ENCODE data around the gene RNF32. TPM values are rescaled to one million over a fixed set of nuclear protein-coding genes. Genes with fewer than 3 reads are reported as not detected.
A peak's percentile ranks its signal among the peaks of the same experiment; 100 is the strongest.

Gene RNF32
- total RNA-seq, 4 donors from 2014 or later, result 0.85 TPM; not detected in 3

GRCh38 chr7:156612930-156613329 is 27.6 kb upstream of the RNF32 start:
- DNase-seq (no peak), ATAC-seq (no peak)
- no peaks in the 10 kb centered on the region for H3K4me1 ChIP-seq
- H3K27me3 ChIP-seq, result peaks cover 17 to 35% (median 26%) of the 10 kb centered on the region in 3 donors
- no peak overlapping the region for H3K4me3 ChIP-seq
- TF ChIP-seq CTCF (IDR thresholded peaks at IDR 0.05 in 4 of 5, conservative IDR thresholded peaks at IDR 0.05 in 1 of 5) (no peak), POLR2A (IDR thresholded peaks at IDR 0.05) (no peak)
- in situ Hi-C loops (cut with MboI; ENCODE audit: low sequenced_read_pairs in 4 of 4), result no loop called here
- intact Hi-C loops (cut with DNase I; ENCODE audit: low total_unique reads), result no loop called here
- no peak overlapping the region for H3K27ac ChIP-seq
- H3K9me3 ChIP-seq, result no peaks in the 10 kb centered on the region
- H3K36me3 ChIP-seq, result no peaks in the 10 kb centered on the region

- ATAC-seq, result no peak
- Histone ChIP-seq H3K27ac (no peak overlapping the region), H3K4me1 (no peaks in the 10 kb centered on the region), H3K4me3 (no peak overlapping the region), H3K27me3 (peaks cover 27 to 36% (median 31%) of the 10 kb centered on the region in 3 donors), H3K36me3 (no peaks in the 10 kb centered on the region), H3K9me3 (no peaks in the 10 kb centered on the region)
- intact Hi-C loops (cut with DNase I; ENCODE audit: low total_unique reads), result no loop called here
- DNase-seq, result no peak
- in situ Hi-C loops (cut with MboI; ENCODE audit: low sequenced_read_pairs in 4 of 4), result no loop called here
- TF ChIP-seq POLR2A (IDR thresholded peaks at IDR 0.05) (no peak), CTCF (IDR thresholded peaks at IDR 0.05 in 4 of 5, conservative IDR thresholded peaks at IDR 0.05 in 1 of 5) (no peak)
Observed at GRCh38 chr7:156614434-156615264, 25.9 kb upstream of the RNF32 start.

- in situ Hi-C loops (cut with MboI; ENCODE audit: low sequenced_read_pairs in 4 of 4), result no loop called here
Observed at GRCh38 chr7:156616269-156617202, 24.0 kb upstream of the RNF32 start.

GRCh38 chr7:156617215-156617614 is 23.4 kb upstream of the RNF32 start:
- TF ChIP-seq POLR2A (IDR thresholded peaks at IDR 0.05) (no peak), CTCF (IDR thresholded peaks at IDR 0.05 in 4 of 5, conservative IDR thresholded peaks at IDR 0.05 in 1 of 5) (no peak)
- DNase-seq (no peak), ATAC-seq (no peak)
- intact Hi-C loops (cut with DNase I; ENCODE audit: low total_unique reads) (no loop called here), in situ Hi-C loops (cut with MboI; ENCODE audit: low sequenced_read_pairs in 4 of 4) (no loop called here)
- H3K9me3 ChIP-seq, result no peaks in the 10 kb centered on the region
- H3K27ac ChIP-seq, result no peak overlapping the region
- H3K36me3 ChIP-seq, result no peaks in the 10 kb centered on the region
- peaks cover 27 to 36% (median 31%) of the 10 kb centered on the region in 3 donors for H3K27me3 ChIP-seq
- no peak overlapping the region for H3K4me3 ChIP-seq
- no peaks in the 10 kb centered on the region for H3K4me1 ChIP-seq

More at GRCh38 chr7:156616269-156617202, 24.0 kb upstream of the RNF32 start:
- no peaks in the 10 kb centered on the region for H3K9me3 ChIP-seq
- H3K4me3 ChIP-seq, result peak overlapping the region in 1 of 4 donors; percentile 20
- H3K27me3 ChIP-seq, result peaks cover 27 to 36% (median 31%) of the 10 kb centered on the region in 3 donors
- no peak for DNase-seq
- no peak for ATAC-seq
- H3K36me3 ChIP-seq, result no peaks in the 10 kb centered on the region
- no peak for TF ChIP-seq CTCF (IDR thresholded peaks at IDR 0.05 in 4 of 5, conservative IDR thresholded peaks at IDR 0.05 in 1 of 5)
- no peak for TF ChIP-seq POLR2A (IDR thresholded peaks at IDR 0.05)
- H3K27ac ChIP-seq, result no peak overlapping the region
- no peaks in the 10 kb centered on the region for H3K4me1 ChIP-seq
- intact Hi-C loops (cut with DNase I; ENCODE audit: low total_unique reads), result no loop called here
